ENCODE measurements around the gene RCCD1.

The RCCD1 gene

GRCh38 chr15:90942354-90943120 is 12.1 kb upstream of the RCCD1 start:
- DNase-seq (ENCODE audit: low read depth) = no peak

DNA sequence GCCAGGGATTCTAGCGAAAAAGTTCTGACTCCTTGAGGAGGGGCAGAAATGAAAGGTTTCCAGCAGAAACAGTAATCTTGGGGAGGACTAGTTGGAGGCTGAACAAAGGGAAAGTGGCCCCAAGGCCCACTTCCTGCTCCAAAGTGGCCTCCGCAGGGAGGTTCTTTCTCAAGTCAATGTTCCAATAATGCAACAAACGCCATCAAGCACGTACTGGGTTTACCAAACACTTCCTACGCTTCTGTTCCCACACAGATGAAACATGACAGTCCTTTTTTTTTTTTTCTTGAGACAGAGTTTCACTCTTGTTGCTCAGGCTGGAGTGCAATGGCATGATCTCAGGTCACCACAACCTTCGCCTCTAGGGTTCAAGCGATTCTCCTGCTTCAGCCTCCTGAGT is 9.6 kb upstream of the RCCD1 start:
- no peak for DNase-seq (ENCODE audit: low read depth)

GRCh38 chr15:90946538-90946937 is 8.1 kb upstream of the RCCD1 start:
- no peak for DNase-seq (ENCODE audit: low read depth)

DNA sequence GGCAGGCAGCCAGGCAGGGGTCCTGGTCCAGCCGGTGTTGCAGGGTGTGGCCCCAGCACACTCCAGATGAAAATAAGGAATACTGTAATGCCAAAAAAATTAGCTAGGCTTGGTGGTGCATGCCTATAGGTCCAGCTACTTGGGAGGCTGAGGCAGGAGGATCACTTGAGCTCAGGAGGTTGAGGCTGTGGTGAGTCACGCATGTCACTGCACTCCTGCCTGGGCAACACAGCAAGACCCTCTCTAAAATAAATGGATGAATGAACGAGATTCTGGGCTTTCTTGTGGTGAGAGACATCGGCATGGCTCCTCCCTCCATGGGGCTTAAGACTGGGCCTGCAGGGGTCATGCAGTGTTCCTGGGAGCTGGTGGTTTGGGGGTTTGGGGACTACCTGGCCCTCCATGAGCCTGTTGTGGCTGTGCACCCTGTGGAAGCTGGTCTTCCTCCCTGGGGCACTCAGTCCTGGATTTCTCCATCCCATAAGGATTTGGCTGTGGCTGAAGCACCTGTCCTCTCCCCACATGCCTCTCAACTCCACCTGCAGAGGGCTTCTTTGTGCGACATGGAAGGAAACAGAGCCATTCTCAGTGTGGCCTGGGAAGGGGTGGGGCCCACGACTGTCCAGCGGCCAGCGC is 7.6 kb upstream of the RCCD1 start:
- DNase-seq (ENCODE audit: low read depth) = no peak

DNA sequence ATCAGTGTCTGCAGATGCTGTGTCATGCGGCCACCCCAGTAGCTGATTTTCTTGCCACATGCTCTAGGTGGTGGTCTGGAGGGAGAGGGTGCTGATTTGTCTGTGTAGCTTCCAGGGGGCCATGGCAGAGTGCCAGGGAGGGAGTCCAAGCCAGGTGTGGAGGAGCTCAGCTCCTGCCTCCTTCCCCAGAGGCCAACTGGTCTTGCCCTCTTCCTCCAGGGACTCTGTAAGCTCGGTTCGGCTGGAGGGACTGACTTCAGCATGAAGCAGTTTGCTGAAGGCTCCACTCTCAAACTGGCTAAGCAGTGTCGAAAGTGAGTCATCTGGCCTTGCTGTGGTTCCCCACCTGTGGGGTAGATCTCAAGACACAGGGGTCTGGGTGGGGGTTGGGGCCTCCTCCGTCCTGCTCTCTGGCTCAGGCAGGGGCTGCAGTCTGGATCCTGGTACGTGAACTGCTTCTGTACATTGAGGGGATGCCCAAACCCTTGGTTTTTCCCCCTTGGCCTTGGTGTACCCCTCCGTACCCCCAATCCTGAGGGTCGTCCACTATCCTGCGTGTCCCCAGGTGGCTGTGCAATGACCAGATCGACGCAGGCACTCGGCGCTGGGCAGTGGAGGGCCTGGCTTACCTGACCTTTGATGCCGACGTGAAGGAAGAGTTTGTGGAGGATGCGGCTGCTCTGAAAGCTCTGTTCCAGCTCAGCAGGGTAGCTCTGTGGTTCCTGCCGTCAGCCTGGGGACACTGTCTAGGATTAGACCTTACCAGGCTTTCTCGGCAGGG is 6.9 kb upstream of the RCCD1 start:
- DNase-seq (ENCODE audit: low read depth) = no peak

GRCh38 chr15:90948506-90948905 is 6.2 kb upstream of the RCCD1 start:
- no peak for DNase-seq (ENCODE audit: low read depth)

DNA sequence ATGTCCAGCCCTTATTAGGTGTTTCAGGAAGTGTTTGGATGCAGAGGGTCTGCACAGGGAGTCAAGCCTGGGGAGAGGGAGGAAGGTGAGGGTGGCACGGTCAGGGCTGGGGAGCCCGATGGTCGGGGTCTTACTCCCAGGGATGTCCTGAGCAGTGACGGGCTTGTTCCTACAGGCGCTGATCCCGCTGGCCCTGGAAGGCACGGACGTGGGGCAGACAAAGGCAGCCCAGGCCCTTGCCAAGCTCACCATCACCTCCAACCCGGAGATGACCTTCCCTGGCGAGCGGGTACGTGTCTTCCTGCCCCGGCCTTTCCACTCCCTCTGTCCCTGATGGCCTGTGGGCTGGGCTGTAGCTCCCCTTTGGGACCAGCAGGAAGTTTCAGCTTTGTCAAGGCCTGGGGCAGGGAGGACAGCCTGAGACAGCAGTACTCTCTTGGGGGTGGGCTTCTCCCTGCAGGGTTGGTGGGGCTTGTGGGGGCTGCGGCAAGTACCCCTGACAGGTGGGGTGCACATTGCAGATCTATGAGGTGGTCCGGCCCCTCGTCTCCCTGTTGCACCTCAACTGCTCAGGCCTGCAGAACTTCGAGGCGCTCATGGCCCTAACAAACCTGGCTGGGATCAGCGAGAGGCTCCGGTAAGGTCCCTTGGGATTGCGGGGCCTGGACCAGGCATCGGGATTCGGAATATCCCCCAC is 4.6 kb upstream of the RCCD1 start:
- DNase-seq (ENCODE audit: low read depth) = no peak

DNA sequence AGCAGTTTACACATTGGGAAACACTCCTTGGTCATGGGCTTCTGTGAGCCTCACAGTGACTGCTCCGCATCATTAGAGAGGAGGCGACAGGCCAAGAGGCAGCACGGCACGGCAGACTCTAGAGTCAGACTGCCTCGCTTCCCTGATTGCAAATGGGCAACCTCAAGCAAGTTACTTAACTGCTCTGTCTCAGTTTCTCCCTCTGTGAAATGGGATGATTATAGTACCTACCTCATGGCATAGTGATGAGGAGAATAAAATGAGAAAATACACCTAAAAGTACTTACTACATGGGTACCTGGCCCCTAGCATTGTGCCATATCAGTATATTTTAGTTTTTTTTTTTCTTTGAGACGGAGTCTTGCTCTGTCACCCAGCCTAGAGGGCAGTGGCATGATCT is 4.0 kb upstream of the RCCD1 start:
- DNase-seq (ENCODE audit: low read depth) = no peak

DNA sequence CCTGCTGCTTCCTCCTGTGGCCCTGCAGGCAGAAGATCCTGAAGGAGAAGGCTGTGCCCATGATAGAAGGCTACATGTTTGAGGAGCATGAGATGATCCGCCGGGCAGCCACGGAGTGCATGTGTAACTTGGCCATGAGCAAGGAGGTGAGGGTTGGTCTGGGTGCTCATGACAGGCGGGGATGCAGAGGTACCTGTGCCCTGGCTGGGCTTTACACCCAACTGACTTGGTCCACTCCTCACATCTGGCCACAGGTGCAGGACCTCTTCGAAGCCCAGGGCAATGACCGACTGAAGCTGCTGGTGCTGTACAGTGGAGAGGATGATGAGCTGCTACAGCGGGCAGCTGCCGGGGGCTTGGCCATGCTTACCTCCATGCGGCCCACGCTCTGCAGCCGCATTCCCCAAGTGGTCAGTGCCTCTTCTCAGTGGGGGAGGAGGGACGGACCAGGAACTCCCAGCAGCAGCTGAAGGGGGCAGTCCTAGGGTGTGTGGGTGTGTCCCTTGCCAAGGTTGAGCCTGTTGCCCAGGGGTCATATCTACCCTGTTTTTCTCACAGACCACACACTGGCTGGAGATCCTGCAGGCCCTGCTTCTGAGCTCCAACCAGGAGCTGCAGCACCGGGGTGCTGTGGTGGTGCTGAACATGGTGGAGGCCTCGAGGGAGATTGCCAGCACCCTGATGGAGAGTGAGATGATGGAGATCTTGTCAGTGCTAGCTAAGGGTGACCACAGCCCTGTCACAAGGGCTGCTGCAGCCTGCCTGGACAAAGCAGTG is 1.6 kb upstream of the RCCD1 start:
- DNase-seq (ENCODE audit: low read depth) = no peak

GRCh38 chr15:90953947-90954711 is 555 bp upstream of the RCCD1 start:
- DNase-seq (ENCODE audit: low read depth) = no peak

DNA sequence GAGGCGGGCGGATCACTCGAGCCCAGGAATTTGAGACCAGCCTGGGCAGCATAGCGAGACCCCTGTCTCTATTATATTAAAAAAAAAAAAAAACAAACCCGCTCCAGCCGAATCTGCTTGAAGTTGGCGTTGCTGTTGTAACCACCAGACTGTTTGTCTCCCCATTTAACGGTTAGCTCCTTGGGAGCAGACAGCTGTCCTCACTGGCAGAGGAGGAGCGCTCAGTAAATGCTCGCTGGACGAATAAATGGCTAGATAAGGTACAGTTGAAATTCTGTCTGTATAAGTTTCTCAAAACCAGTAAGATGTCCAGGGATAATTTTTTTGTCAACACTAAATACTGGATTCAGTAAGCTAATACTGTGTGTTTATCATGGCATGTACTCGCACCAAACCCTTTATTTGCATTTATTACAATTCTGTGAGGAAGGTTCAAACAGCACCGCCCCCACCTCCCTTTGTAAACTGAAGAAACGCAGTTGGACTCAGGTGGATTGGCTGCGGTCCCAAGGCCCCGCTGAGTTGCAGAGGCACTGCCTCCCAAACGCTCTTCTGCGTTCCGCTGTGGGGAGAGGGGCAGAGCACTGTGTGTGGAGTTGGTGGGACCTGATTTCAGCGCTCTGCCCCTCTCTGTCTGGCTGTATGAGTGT is 1.1 kb downstream of the RCCD1 start:
- DNase-seq (ENCODE audit: low read depth) = no peak

- DNase-seq (ENCODE audit: low read depth) = peak; percentile 43
These were observed 1.8 kb downstream of the RCCD1 start for GRCh38 chr15:90956274-90957030.

DNA sequence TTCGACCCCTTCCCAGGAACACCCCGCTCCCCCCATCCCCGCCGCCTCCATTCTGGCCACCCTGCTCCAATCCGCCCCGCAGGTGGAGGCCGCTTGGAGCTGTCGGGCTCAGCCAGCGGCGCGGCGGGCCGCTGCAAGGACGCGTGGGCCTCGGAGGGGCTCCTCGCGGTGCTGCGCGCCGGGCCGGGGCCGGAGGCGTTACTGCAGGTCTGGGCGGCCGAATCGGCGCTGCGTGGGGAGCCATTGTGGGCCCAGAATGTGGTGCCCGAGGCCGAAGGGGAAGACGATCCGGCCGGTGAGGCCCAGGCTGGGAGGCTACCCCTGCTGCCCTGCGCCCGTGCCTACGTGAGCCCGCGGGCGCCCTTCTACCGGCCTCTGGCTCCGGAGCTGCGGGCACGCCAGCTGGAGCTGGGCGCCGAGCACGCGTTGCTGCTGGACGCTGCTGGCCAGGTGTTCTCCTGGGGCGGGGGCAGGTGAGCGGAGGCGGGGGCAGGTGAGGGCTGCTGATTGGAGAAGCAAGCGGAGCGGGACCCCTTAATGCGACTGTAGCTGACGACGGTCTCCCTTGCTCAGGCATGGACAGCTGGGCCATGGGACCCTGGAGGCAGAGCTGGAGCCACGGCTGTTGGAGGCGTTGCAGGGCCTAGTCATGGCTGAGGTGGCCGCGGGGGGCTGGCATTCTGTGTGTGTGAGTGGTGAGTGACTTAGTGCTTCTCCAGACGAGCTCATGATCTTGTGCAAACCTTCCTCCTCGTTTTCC is 2.5 kb downstream of the RCCD1 start:
- DNase-seq (ENCODE audit: low read depth) = no peak

- no peak for DNase-seq (ENCODE audit: low read depth)
These were observed 3.1 kb downstream of the RCCD1 start for GRCh38 chr15:90957791-90958190.

- DNase-seq (ENCODE audit: low read depth) = no peak
These were observed 4.4 kb downstream of the RCCD1 start for GRCh38 chr15:90959028-90959595.

GRCh38 chr15:90959894-90960293 is 5.2 kb downstream of the RCCD1 start:
- no peak for DNase-seq (ENCODE audit: low read depth)

DNA sequence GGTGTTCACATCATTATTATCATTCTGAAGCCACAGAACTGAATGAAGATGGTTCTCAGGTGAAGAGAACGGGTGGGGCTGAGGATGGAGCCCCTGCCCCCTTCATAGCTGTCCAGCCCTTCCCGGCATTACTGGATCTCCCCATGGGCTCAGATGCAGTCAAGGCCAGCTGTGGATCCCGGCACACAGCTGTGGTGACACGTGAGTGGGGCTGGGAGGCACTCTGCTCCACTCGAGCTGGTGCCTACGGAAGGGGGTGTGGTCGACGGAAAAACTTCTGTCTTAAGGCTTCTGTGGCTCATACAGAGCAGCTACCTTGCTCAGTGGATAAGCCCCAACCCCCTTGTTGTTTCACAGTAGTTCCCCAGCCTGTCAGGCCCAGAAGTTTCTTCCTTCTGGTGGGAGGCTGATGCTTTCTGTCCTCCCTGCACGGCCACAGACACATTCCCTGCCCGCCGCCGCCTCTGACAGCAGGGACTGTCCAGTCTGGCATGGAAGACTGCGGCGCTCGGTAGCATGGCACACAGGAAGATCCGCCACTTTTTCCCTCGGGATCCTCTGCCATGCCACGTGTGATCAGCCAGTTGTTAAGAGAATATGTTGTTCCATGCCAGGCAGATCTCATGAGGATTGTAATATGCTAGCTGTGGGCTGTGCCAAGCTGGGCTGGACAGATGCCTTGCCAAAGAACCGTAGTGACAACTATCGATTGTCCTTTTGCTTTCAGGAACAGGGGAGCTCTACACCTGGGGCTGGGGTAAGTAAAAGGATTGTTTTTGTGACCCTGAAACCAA is 5.8 kb downstream of the RCCD1 start:
- no peak for DNase-seq (ENCODE audit: low read depth)

- no peak for DNase-seq (ENCODE audit: low read depth)
These were observed 7.3 kb downstream of the RCCD1 start for GRCh38 chr15:90962021-90962420.

Measured in stimulated activated CD8-positive, alpha-beta memory T cell treated with anti-CD3 and anti-CD28 coated beads, Interleukin-12 subunit alpha, Interleukin-12 subunit beta, amount 100 ng/mL, for 4 hours (primary cell).